GM18498 (cell line): ENCODE measurements around the gene DCBLD1.
"Not testable (repeated sequence)": the region's sequence is repeated elsewhere in the genome, so short reads cannot be mapped to it uniquely, and the experiment has no call there.

ENCODE experiments used
- ATAC-seq: cut with Tn5 transposase; IDR thresholded peaks from one replicate; pipeline ENCODE4 v1.9.1; 2021; ENCODE audit warnings: mild to moderate bottlenecking, moderate library complexity; ENCODE audit not compliant: unreplicated experiment

The DCBLD1 gene

GRCh38 chr6:117497237-117497636, 14.8 kb downstream of the DCBLD1 start:
- ATAC-seq, result no peak

- no peak for ATAC-seq
Measured at GRCh38 chr6:117498159-117498558, 15.7 kb downstream of the DCBLD1 start.

GRCh38 chr6:117501722-117502121, 19.2 kb downstream of the DCBLD1 start:
- ATAC-seq, result no peak

GRCh38 chr6:117502580-117502979, 20.1 kb downstream of the DCBLD1 start:
- ATAC-seq, result no peak

- no peak for ATAC-seq
Measured at GRCh38 chr6:117503211-117503610, 20.7 kb downstream of the DCBLD1 start.

GRCh38 chr6:117504478-117505144, 22.1 kb downstream of the DCBLD1 start:
- ATAC-seq, result no peak

GRCh38 chr6:117505311-117505710, 22.8 kb downstream of the DCBLD1 start:
- ATAC-seq, result no peak

GRCh38 chr6:117506180-117506835, 23.8 kb downstream of the DCBLD1 start:
- ATAC-seq, result no peak

GRCh38 chr6:117506907-117507306, 24.4 kb downstream of the DCBLD1 start:
- ATAC-seq, result no peak

- no peak for ATAC-seq
Measured at GRCh38 chr6:117508450-117508971, 26.0 kb downstream of the DCBLD1 start.

- ATAC-seq, result no peak
Measured at GRCh38 chr6:117509021-117509420, 26.5 kb downstream of the DCBLD1 start.

- no peak for ATAC-seq
Measured at GRCh38 chr6:117512056-117512828, 29.8 kb downstream of the DCBLD1 start.

- ATAC-seq, result no peak
Measured at GRCh38 chr6:117512987-117513573, 30.6 kb downstream of the DCBLD1 start.

- ATAC-seq, result no peak
Measured at GRCh38 chr6:117513778-117514365, 31.4 kb downstream of the DCBLD1 start.

- ATAC-seq, result no peak
Measured at GRCh38 chr6:117514655-117515054, 32.2 kb downstream of the DCBLD1 start.

GRCh38 chr6:117515326-117515725, 32.9 kb downstream of the DCBLD1 start:
- ATAC-seq, result no peak

- not testable (repeated sequence) for ATAC-seq
Measured at GRCh38 chr6:117517995-117518394, 35.5 kb downstream of the DCBLD1 start.

- ATAC-seq, result no peak
Measured at GRCh38 chr6:117518870-117519269, 36.4 kb downstream of the DCBLD1 start.

- no peak for ATAC-seq
Measured at GRCh38 chr6:117520603-117521395, 38.3 kb downstream of the DCBLD1 start.
